SK-N-SH treated with all-trans-retinoic acid at 6 μM for 48 hours (cell line): ENCODE measurements around the gene OSBPL3.

Experiments
- ATAC-seq: fragments of 200-7000 bp; cut with Tn5 transposase; 3 replicates; pipeline ENCODE4 v1.9.1; 2020; ENCODE audit warnings: mild to moderate bottlenecking, moderate library complexity
- ARNTL ChIP-seq: fragments of 450-650 bp; formaldehyde crosslinking; IDR thresholded peaks from 2 replicates; pipeline ENCODE4 v1.5.0; 2020; ENCODE audit warnings: low read depth, mild to moderate bottlenecking, moderate library complexity, borderline replicate concordance
- BACH2 ChIP-seq: fragments of 250-450 bp; sonication (Bioruptor Pico); IDR thresholded peaks from 2 replicates; pipeline ENCODE4 v1.9.0; 2021; ENCODE audit warnings: mild to moderate bottlenecking, borderline replicate concordance
- CREB5 ChIP-seq: fragments of 250-450 bp; sonication (Bioruptor Pico); IDR thresholded peaks from 2 replicates; pipeline ENCODE4 v1.5.1; 2020; ENCODE audit warnings: low read depth, mild to moderate bottlenecking, moderate library complexity
- CSDC2 ChIP-seq: fragments of 250-450 bp; sonication (Bioruptor Pico); IDR thresholded peaks from 2 replicates; pipeline ENCODE4 v1.5.0; 2020; ENCODE audit warnings: mild to moderate bottlenecking, moderate library complexity
- CSRNP3 ChIP-seq: fragments of 250-450 bp; sonication (Bioruptor Pico); IDR thresholded peaks from 2 replicates; pipeline ENCODE4 v1.5.1; 2021; ENCODE audit warnings: mild to moderate bottlenecking, moderate library complexity
- ESRRG ChIP-seq: fragments of 250-450 bp; sonication (Bioruptor Pico); IDR thresholded peaks from 2 replicates; pipeline ENCODE4 v1.6.1; 2021; ENCODE audit warnings: mild to moderate bottlenecking
- GLIS3 ChIP-seq: fragments of 250-450 bp; sonication (Bioruptor Pico); IDR thresholded peaks from 2 replicates; pipeline ENCODE4 v1.5.0; 2020; ENCODE audit warnings: mild to moderate bottlenecking, moderate library complexity
- ISL1 ChIP-seq: fragments of 250-450 bp; sonication (Bioruptor Pico); IDR thresholded peaks from 2 replicates; pipeline ENCODE4 v2.1.2; 2022; ENCODE audit warnings: mild to moderate bottlenecking, moderate library complexity
- OSR1 ChIP-seq: fragments of 250-450 bp; sonication (Bioruptor Pico); IDR thresholded peaks from 2 replicates; pipeline ENCODE4 v1.8.0; 2022; ENCODE audit warnings: moderate library complexity, mild to moderate bottlenecking, inconsistent platforms
- PATZ1 ChIP-seq: fragments of 250-450 bp; sonication (Bioruptor Pico); IDR thresholded peaks from 2 replicates; pipeline ENCODE4 v1.8.0; 2020; ENCODE audit warnings: mild to moderate bottlenecking, moderate library complexity, borderline replicate concordance
- POU6F1 ChIP-seq: fragments of 250-450 bp; sonication (Bioruptor Pico); IDR thresholded peaks from 2 replicates; pipeline ENCODE4 v1.8.0; 2021; ENCODE audit warnings: low read depth, mild to moderate bottlenecking, moderate library complexity, borderline replicate concordance
- PPARA ChIP-seq: fragments of 250-450 bp; sonication (Bioruptor Pico); IDR thresholded peaks from 2 replicates; pipeline ENCODE4 v1.5.0; 2020; ENCODE audit warnings: mild to moderate bottlenecking, borderline replicate concordance
- RARB ChIP-seq: fragments of 250-450 bp; sonication (Bioruptor Pico); IDR thresholded peaks from 2 replicates; pipeline ENCODE4 v1.8.0; 2021; ENCODE audit warnings: mild to moderate bottlenecking, moderate library complexity
- SNAI2 ChIP-seq: fragments of 250-450 bp; sonication (Bioruptor Pico); IDR thresholded peaks from 2 replicates; pipeline ENCODE4 v1.5.0; 2020; ENCODE audit warnings: mild to moderate bottlenecking, moderate library complexity
- TCF4 ChIP-seq: fragments of 250-450 bp; sonication (Bioruptor Pico); IDR thresholded peaks from 2 replicates; pipeline ENCODE4 v1.8.0; 2021; ENCODE audit warnings: mild to moderate bottlenecking, moderate library complexity, borderline replicate concordance
- TOX ChIP-seq: fragments of 250-450 bp; sonication (Bioruptor Pico); IDR thresholded peaks from 2 replicates; pipeline ENCODE4 v1.8.0; 2021; ENCODE audit warnings: mild to moderate bottlenecking, moderate library complexity, borderline replicate concordance
- TSHZ2 ChIP-seq: fragments of 250-450 bp; sonication (Bioruptor Pico); IDR thresholded peaks from 2 replicates; pipeline ENCODE4 v1.5.0; 2020; ENCODE audit warnings: mild to moderate bottlenecking, moderate library complexity
- ZC3H10 ChIP-seq: fragments of 250-450 bp; sonication (Bioruptor Pico); IDR thresholded peaks from 2 replicates; pipeline ENCODE4 v1.5.1; 2021; ENCODE audit warnings: mild to moderate bottlenecking, moderate library complexity
- ZFP3 ChIP-seq: fragments of 250-450 bp; sonication (Bioruptor Pico); IDR thresholded peaks from 2 replicates; pipeline ENCODE4 v1.5.0; 2020; ENCODE audit warnings: mild to moderate bottlenecking, moderate library complexity
- ZFP30 ChIP-seq: fragments of 450-650 bp; formaldehyde crosslinking; IDR thresholded peaks from 2 replicates; pipeline ENCODE4 v1.5.0; 2022; ENCODE audit warnings: mild to moderate bottlenecking, moderate library complexity
- ZNF565 ChIP-seq: fragments of 450-650 bp; formaldehyde crosslinking; conservative IDR thresholded peaks from 2 replicates; pipeline ENCODE4 v1.5.0; 2020; ENCODE audit warnings: low read depth, mild to moderate bottlenecking, moderate library complexity
- ZNF70 ChIP-seq: fragments of 450-650 bp; formaldehyde crosslinking; IDR thresholded peaks from 2 replicates; pipeline ENCODE4 v1.5.0; 2020; ENCODE audit warnings: mild to moderate bottlenecking, moderate library complexity
- ZNF8 ChIP-seq: fragments of 450-650 bp; formaldehyde crosslinking; IDR thresholded peaks from 2 replicates; pipeline ENCODE4 v1.5.0; 2020; ENCODE audit warnings: mild to moderate bottlenecking, moderate library complexity

Gene OSBPL3

GRCh38 chr7:24763303-24763901 is 216.6 kb downstream of the OSBPL3 start:
- ATAC-seq: no peak
- TF ChIP-seq OSR1: no peak
- no peak for TF ChIP-seq ZNF70 (CRISPR knock-in tag)
- no peak for TF ChIP-seq PPARA (CRISPR knock-in tag)
- TF ChIP-seq BACH2 (CRISPR knock-in tag): no peak
- no peak for TF ChIP-seq ZNF565
- TF ChIP-seq RARB (CRISPR knock-in tag): no peak
- no peak for TF ChIP-seq ISL1 (CRISPR knock-in tag)
- no peak for TF ChIP-seq ZFP30 (CRISPR knock-in tag)
- no peak for TF ChIP-seq GLIS3 (CRISPR knock-in tag)
- no peak for TF ChIP-seq CSRNP3 (CRISPR knock-in tag)
- TF ChIP-seq SNAI2: no peak

DNA sequence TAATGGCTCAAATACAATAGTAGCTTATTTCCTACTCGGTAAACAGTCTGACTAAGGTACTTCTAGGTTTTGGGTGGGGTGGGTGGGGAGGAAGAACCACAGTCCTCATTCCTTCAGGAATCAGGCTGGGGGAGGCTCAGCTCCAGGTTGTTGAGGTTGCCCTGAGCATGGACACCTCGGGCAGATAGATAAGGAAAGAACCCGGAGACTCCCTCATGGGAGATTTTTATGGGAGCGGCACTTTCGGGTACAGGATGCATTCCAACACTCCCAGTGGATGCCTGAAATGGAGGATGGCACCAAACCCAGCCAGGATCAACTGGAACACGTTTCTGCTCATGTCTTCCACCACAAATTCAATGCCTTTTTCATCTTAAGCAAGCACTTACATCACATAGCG is 217.2 kb downstream of the OSBPL3 start:
- no peak for ATAC-seq
- TF ChIP-seq TCF4 (CRISPR knock-in tag) (no peak), TOX (no peak), ZNF565 (no peak), RARB (CRISPR knock-in tag) (no peak), ZFP30 (CRISPR knock-in tag) (no peak), ZC3H10 (no peak), TSHZ2 (CRISPR knock-in tag) (no peak), SNAI2 (no peak), BACH2 (CRISPR knock-in tag) (no peak), CSDC2 (no peak), ZNF70 (CRISPR knock-in tag) (no peak), CSRNP3 (CRISPR knock-in tag) (no peak)

DNA sequence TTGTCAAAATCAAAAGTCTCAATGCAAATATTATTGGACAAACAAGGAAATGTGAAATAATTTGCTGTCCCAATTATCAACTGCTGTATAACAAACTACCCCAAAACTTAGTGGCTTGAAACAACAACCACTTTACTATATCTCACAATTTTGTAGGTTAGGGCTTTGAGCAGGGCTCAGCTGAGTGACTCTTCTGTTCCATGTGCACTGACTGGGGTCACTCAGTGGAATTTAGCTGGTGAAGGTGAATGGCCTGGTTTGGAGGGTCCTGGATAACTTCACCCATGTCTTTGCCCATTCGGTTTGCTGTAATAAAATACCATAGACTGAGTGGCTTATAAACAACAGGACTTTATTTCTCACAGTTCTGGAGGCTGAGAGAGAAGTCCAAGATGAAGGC is 219.0 kb downstream of the OSBPL3 start:
- TF ChIP-seq ZNF8 (CRISPR knock-in tag) (no peak), ZFP30 (CRISPR knock-in tag) (no peak), CREB5 (CRISPR knock-in tag) (no peak), PATZ1 (CRISPR knock-in tag) (no peak), ZFP3 (CRISPR knock-in tag) (no peak), ZNF565 (no peak), PPARA (CRISPR knock-in tag) (no peak), TOX (no peak), ARNTL (CRISPR knock-in tag) (no peak), BACH2 (CRISPR knock-in tag) (no peak), ESRRG (CRISPR knock-in tag) (no peak), POU6F1 (no peak)
- no peak for ATAC-seq
